Liver (tissue), 9 donors: ENCODE measurements around the gene JAGN1. TPM values are rescaled to one million over a fixed set of nuclear protein-coding genes. Genes with fewer than 3 reads are reported as not detected.
"Not testable (repeated sequence)": the region's sequence is repeated elsewhere in the genome, so short reads cannot be mapped to it uniquely, and the experiment has no call there.

Experiments used
- DNase-seq: peaks from one replicate; pipeline ENCODE4 v3.0.0-alpha.2; 2017; ENCODE audit warnings: low spot score
- H3K27ac ChIP-seq, 2 donors: one replicate each; pipeline ENCODE4 v1.7.0; 2013; ENCODE audit warnings: inconsistent platforms in 2 of 2, low read length in 2 of 2, control low read depth in 1 of 2, low read depth in 1 of 2, mild to moderate bottlenecking in 1 of 2
- H3K27me3 ChIP-seq, 4 donors: one replicate each; pipeline versions ENCODE4 v1.6.1 to v1.7.0; 2013; ENCODE audit warnings: low read length in 3 of 4, inconsistent platforms in 1 of 4, mild to moderate bottlenecking in 1 of 4, moderate library complexity in 1 of 4; ENCODE audit not compliant: control insufficient read depth in 4 of 4, insufficient read depth in 4 of 4
- H3K36me3 ChIP-seq, 4 donors: one replicate each; pipeline versions ENCODE4 v1.6.1 to v1.7.0; 2013; ENCODE audit warnings: low read length in 3 of 4, mild to moderate bottlenecking in 3 of 4, low read depth in 1 of 4, moderate library complexity in 1 of 4; ENCODE audit not compliant: control insufficient read depth in 4 of 4, insufficient read depth in 3 of 4
- H3K4me1 ChIP-seq, 4 donors: one replicate each; pipeline versions ENCODE4 v1.6.1 to v1.7.0; 2013; ENCODE audit warnings: low read length in 3 of 4, mild to moderate bottlenecking in 3 of 4, moderate library complexity in 1 of 4; ENCODE audit not compliant: control insufficient read depth in 4 of 4, insufficient read depth in 4 of 4
- H3K4me3 ChIP-seq, 3 donors: one replicate each; pipeline versions ENCODE4 v1.6.1 to v1.7.0; 2013; ENCODE audit warnings: low read length in 3 of 3, control low read depth in 1 of 3, low read depth in 1 of 3, mild to moderate bottlenecking in 1 of 3
- H3K9ac ChIP-seq, 2 donors: one replicate each; pipeline ENCODE4 v1.7.0; 2013; ENCODE audit warnings: low read length in 2 of 2, mild to moderate bottlenecking in 2 of 2, moderate library complexity in 2 of 2, control low read depth in 1 of 2, low read depth in 1 of 2
- H3K9me3 ChIP-seq, 4 donors: one replicate each; pipeline versions ENCODE4 v1.6.1 to v1.7.0; 2013; ENCODE audit warnings: low read length in 3 of 4; ENCODE audit not compliant: control insufficient read depth in 4 of 4
- CTCF ChIP-seq: fragments of 150-350 bp; IDR thresholded peaks from 2 replicates; pipeline ENCODE4 v1.5.1; 2017; ENCODE audit warnings: improper control_type of control experiment, low read depth, low read length; ENCODE audit not compliant: missing input control
- EGR1 ChIP-seq, 2 donors: IDR thresholded peaks; 2 replicates each; pipeline ENCODE4 v1.6.1; 2016 to 2018; ENCODE audit warnings: antibody characterized with exemption in 2 of 2, low read depth in 2 of 2
- FOXA1 ChIP-seq: IDR thresholded peaks from 2 replicates; pipeline ENCODE4 v1.6.1; 2016; ENCODE audit warnings: antibody characterized with exemption
- FOXA2 ChIP-seq: IDR thresholded peaks from 2 replicates; pipeline ENCODE4 v1.6.1; 2016; ENCODE audit warnings: antibody characterized with exemption
- GABPA ChIP-seq, 2 donors: IDR thresholded peaks in 1 of 2; conservative IDR thresholded peaks in 1 of 2; 2 replicates each; pipeline ENCODE4 v1.6.1; 2016; ENCODE audit warnings: antibody characterized with exemption in 2 of 2, mild to moderate bottlenecking in 1 of 2, moderate library complexity in 1 of 2
- HNF4A ChIP-seq, 2 donors: conservative IDR thresholded peaks; 2 replicates each; pipeline ENCODE4 v1.6.1; 2016; ENCODE audit warnings: antibody characterized with exemption in 2 of 2, mild to moderate bottlenecking in 2 of 2
- HNF4G ChIP-seq: IDR thresholded peaks from 2 replicates; pipeline ENCODE4 v1.6.1; 2016; ENCODE audit warnings: antibody characterized with exemption
- NR2F2 ChIP-seq: IDR thresholded peaks from 2 replicates; pipeline ENCODE4 v1.6.1; 2016; ENCODE audit warnings: antibody characterized with exemption
- RAD21 ChIP-seq, 2 donors: IDR thresholded peaks; 2 replicates each; pipeline ENCODE4 v1.6.1; 2016; ENCODE audit warnings: antibody characterized with exemption in 2 of 2, mild to moderate bottlenecking in 2 of 2
- RXRA ChIP-seq, 2 donors: IDR thresholded peaks; 2 replicates each; pipeline ENCODE4 v1.6.1; 2017 to 2018; ENCODE audit warnings: antibody characterized with exemption in 2 of 2, mild to moderate bottlenecking in 1 of 2
- TAF1 ChIP-seq: conservative IDR thresholded peaks from 2 replicates; pipeline ENCODE4 v1.6.1; 2016; ENCODE audit warnings: antibody characterized with exemption, mild to moderate bottlenecking
- YY1 ChIP-seq: IDR thresholded peaks from 2 replicates; pipeline ENCODE4 v1.6.1; 2016; ENCODE audit warnings: antibody characterized with exemption, mild to moderate bottlenecking
- WGBS: extraction: QIAGEN DNeasy Blood & Tissue Kit; methylation state at CpG from one replicate; pipeline ENCODE4 v1.1.7; 2013; 5-methylcytosine and 5-hydroxymethylcytosine counted together
- polyA plus RNA-seq, 2 donors: library from polyadenylated mRNA; stranded (reverse) in 1 of 2; unstranded in 1 of 2; fragments of 200-250 nt in 1 of 2; fragments of >200 nt in 1 of 2; fragmentation: Nextera tagmentation in 1 of 2; extraction: Ambion mirVana in 1 of 2; gene quantifications; one replicate each; pipeline versions ENCODE4 v1.2.1 to v1.2.3, GENCODE V29; 2013 to 2015
- total RNA-seq, 2 donors: library from RNA; depleted of rRNA; stranded (reverse); fragments of >200 nt; gene quantifications; one replicate each; pipeline ENCODE4 v1.2.3, GENCODE V29; 2014
- TF ChIP-seq, protein P1 (sequence below): IDR thresholded peaks from 2 replicates; pipeline ENCODE4 v1.6.1; 2016; ENCODE audit warnings: antibody characterized with exemption
- donor health status: healthy.
- donor health status: healthy.
- donor health status: healthy.
- donor health status: healthy.
- donor health status: healthy.

The JAGN1 gene
- total and polyA plus RNA-seq, 4 donors, result 18.0 to 46.8 (median 30.6) TPM

DNA sequence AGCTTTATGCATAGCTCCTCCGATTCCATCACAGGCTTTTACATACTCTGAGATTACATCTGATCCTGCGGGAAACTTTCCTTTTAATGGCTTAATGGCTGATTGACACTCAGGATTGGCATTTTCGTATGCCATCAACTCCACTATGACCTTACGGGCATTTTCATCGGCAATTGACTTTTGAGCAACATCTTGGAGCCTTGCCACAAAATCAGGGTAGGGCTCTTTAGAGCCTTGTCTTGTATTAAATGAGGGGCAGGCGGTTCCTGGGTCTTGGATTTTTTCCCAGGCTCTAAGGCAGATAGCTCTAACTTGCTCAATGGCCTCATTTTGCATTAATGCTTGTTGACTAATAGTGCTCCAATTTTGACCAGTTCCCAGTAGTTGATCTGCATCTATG lies 38.5 kb upstream of the JAGN1 start:
- DNase-seq, result not testable (repeated sequence)
- 40% methylated on average over 6 of the region's 6 CpGs for WGBS

GRCh38 chr3:9852528-9852927 lies 37.9 kb upstream of the JAGN1 start:
- Histone ChIP-seq H3K4me1 (peaks cover 0 to 17% (median 12%) of the 10 kb centered on the region in 4 donors), H3K27me3 (no peaks in the 10 kb centered on the region), H3K4me3 (no peak overlapping the region), H3K9me3 (no peaks in the 10 kb centered on the region), H3K27ac (no peak overlapping the region), H3K9ac (no peak overlapping the region), H3K36me3 (no peaks in the 10 kb centered on the region)
- TF ChIP-seq NR2F2, result no peak
- TF ChIP-seq YY1, result no peak
- TF ChIP-seq HNF4G, result no peak
- TF ChIP-seq, protein P1, sequence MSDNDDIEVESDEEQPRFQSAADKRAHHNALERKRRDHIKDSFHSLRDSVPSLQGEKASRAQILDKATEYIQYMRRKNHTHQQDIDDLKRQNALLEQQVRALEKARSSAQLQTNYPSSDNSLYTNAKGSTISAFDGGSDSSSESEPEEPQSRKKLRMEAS, result no peak
- no peak for TF ChIP-seq TAF1
- TF ChIP-seq FOXA2, result no peak
- no peak for TF ChIP-seq CTCF
- TF ChIP-seq RAD21 (IDR thresholded peaks at IDR 0.05), result no peak
- no peak for TF ChIP-seq FOXA1
- TF ChIP-seq EGR1 (IDR thresholded peaks at IDR 0.05; ENCODE audit: low read depth in 2 of 2), result no peak
- WGBS, result 94% methylated on average over 6 of the region's 6 CpGs
- no peak for DNase-seq

More for the DNA sequence above, 38.5 kb upstream of the JAGN1 start:
- H3K27me3 ChIP-seq, H3K36me3 ChIP-seq, H3K9ac ChIP-seq, H3K4me3 ChIP-seq, H3K27ac ChIP-seq, H3K9me3 ChIP-seq: not testable (repeated sequence)
- TF ChIP-seq RXRA (IDR thresholded peaks at IDR 0.05) (peak; percentile 67 to 69), HNF4A (conservative IDR thresholded peaks at IDR 0.05) (peak in 1 of 2 donors; percentile 36), YY1 (peak; percentile 37), RAD21 (IDR thresholded peaks at IDR 0.05) (peak in 1 of 2 donors; percentile 19)
- peaks cover 0 to 17% (median 12%) of the 10 kb centered on the region in 4 donors for H3K4me1 ChIP-seq

GRCh38 chr3:9854291-9854940 lies 36.0 kb upstream of the JAGN1 start:
- not testable (repeated sequence) for DNase-seq, H3K36me3 ChIP-seq, H3K4me3 ChIP-seq, H3K27me3 ChIP-seq, H3K9me3 ChIP-seq, H3K9ac ChIP-seq, H3K27ac ChIP-seq
- H3K4me1 ChIP-seq, result peaks cover 0 to 12% (median 7%) of the 10 kb centered on the region in 4 donors
- WGBS, result 89% methylated on average over 11 of the region's 11 CpGs

GRCh38 chr3:9855594-9855993 lies 34.8 kb upstream of the JAGN1 start:
- Histone ChIP-seq H3K9ac (no peak overlapping the region), H3K27ac (no peak overlapping the region), H3K4me3 (no peak overlapping the region), H3K9me3 (no peaks in the 10 kb centered on the region), H3K27me3 (no peaks in the 10 kb centered on the region), H3K4me1 (peaks cover 0 to 6% (median 4%) of the 10 kb centered on the region in 4 donors), H3K36me3 (no peaks in the 10 kb centered on the region)
- no peak for DNase-seq
- 98% methylated on average over 3 of the region's 3 CpGs for WGBS
- TF ChIP-seq RAD21 (IDR thresholded peaks at IDR 0.05) (no peak), HNF4A (conservative IDR thresholded peaks at IDR 0.05) (no peak), GABPA (IDR thresholded peaks at IDR 0.05 in 1 of 2, conservative IDR thresholded peaks at IDR 0.05 in 1 of 2) (no peak), FOXA2 (no peak)
